Hepatocyte (in vitro differentiated cells): ENCODE results near the gene KIF6. TPM values are rescaled to one million over a fixed set of nuclear protein-coding genes. Genes with fewer than 3 reads are reported as not detected.

Experiments used
- DNase-seq: peaks from one replicate; pipeline ENCODE4 v3.0.0-alpha.2; 2016; ENCODE audit warnings: low spot score
- H2AFZ ChIP-seq: fragments of 200-600 bp; sonication (generic); 2 replicates; pipeline ENCODE4 v1.6.0; 2016; ENCODE audit warnings: antibody characterized with exemption, mild to moderate bottlenecking
- H3K27ac ChIP-seq: fragments of 200-600 bp; sonication (generic); 2 replicates; pipeline ENCODE4 v1.5.1; 2016; ENCODE audit warnings: mild to moderate bottlenecking
- H3K27me3 ChIP-seq: fragments of 200-600 bp; sonication (generic); 2 replicates; pipeline ENCODE4 v1.6.1; 2016
- H3K36me3 ChIP-seq: fragments of 200-600 bp; sonication (generic); replicated peaks from 2 replicates; pipeline ENCODE4 v1.5.1; 2016; ENCODE audit warnings: low read depth; ENCODE audit not compliant: insufficient read depth
- H3K4me1 ChIP-seq: fragments of 200-600 bp; sonication (generic); 2 replicates; pipeline ENCODE4 v1.5.1; 2016; ENCODE audit warnings: mild to moderate bottlenecking, moderate library complexity; ENCODE audit not compliant: insufficient read depth
- H3K4me2 ChIP-seq: fragments of 200-600 bp; sonication (generic); 2 replicates; pipeline ENCODE4 v1.6.0; 2016
- H3K4me3 ChIP-seq: fragments of 200-600 bp; sonication (generic); 2 replicates; pipeline ENCODE4 v1.5.1; 2016; ENCODE audit warnings: mild to moderate bottlenecking
- H3K79me2 ChIP-seq: fragments of 200-600 bp; sonication (generic); 2 replicates; pipeline ENCODE4 v1.6.0; 2017; ENCODE audit warnings: mild to moderate bottlenecking
- H3K9me2 ChIP-seq: fragments of 200-600 bp; sonication (generic); replicated peaks from 2 replicates; pipeline ENCODE4 v1.6.0; 2017; ENCODE audit warnings: mild to moderate bottlenecking; ENCODE audit not compliant: insufficient read depth
- H3K9me3 ChIP-seq: fragments of 200-600 bp; sonication (generic); 2 replicates; pipeline ENCODE4 v1.5.1; 2016; ENCODE audit warnings: low read depth, mild to moderate bottlenecking
- H4K20me1 ChIP-seq: fragments of 200-600 bp; sonication (generic); 2 replicates; pipeline ENCODE4 v1.6.0; 2016; ENCODE audit warnings: mild to moderate bottlenecking; ENCODE audit not compliant: insufficient read depth, poor library complexity, severe bottlenecking
- EZH2 ChIP-seq: fragments of 200-600 bp; sonication (generic); IDR thresholded peaks from 2 replicates; pipeline ENCODE4 v1.6.1; 2016; ENCODE audit warnings: antibody characterized with exemption, mild to moderate bottlenecking, borderline replicate concordance
- EZH2phosphoT487 ChIP-seq: fragments of 200-600 bp; sonication (generic); IDR thresholded peaks from one replicate; pipeline ENCODE4 v1.6.1; 2018; ENCODE audit warnings: antibody characterized with exemption, mild to moderate bottlenecking, low read depth, moderate library complexity; ENCODE audit not compliant: unreplicated experiment, severe bottlenecking
- WGBS: methylation state at CpG from one replicate; pipeline ENCODE4 v1.1.6; 2016; ENCODE audit warnings: low lambda C conversion rate; ENCODE audit errors: missing lambda C conversion rate; 5-methylcytosine and 5-hydroxymethylcytosine counted together
- polyA plus RNA-seq: library from polyadenylated mRNA; unstranded; fragments of >200 nt; fragmentation: Nextera tagmentation; extraction: Ambion mirVana; gene quantifications from 2 replicates; pipeline ENCODE4 v1.2.1, GENCODE V29; 2016
- total RNA-seq: library from RNA; depleted of rRNA; stranded (reverse); fragments of >200 nt; gene quantifications from 2 replicates; pipeline ENCODE4 v1.2.3, GENCODE V29; 2014
- TF ChIP-seq, protein P1 (sequence below): fragments of 200-600 bp; sonication (generic); IDR thresholded peaks from 2 replicates; pipeline ENCODE4 v1.5.1; 2016; ENCODE audit warnings: antibody characterized with exemption, mild to moderate bottlenecking; ENCODE audit not compliant: poor library complexity

KIF6 gene
- total and polyA plus RNA-seq, 2 experiments from 2014 or later: 0.87 to 2.3 TPM

DNA sequence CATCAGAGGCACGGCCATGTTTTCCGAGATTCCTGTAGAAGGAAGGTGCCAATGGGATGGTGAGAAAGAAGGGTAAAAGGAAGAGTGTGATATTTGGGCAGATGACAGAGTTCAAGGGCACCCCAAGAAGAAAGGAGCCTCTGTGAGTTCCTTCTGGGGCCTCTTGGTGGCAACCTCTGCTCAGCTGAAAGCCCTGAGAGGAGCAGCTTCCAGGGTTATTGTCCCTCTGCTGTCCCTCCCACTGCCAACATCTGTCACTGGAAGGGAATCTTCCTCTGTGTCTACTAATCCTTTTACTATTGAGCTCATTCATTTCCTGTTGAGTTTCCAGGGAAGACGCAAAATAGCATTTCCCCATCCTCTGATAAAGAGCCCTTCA, 362.7 kb downstream of the KIF6 start:
- no peaks in the 10 kb centered on the region for H4K20me1 ChIP-seq
- WGBS: 63% methylated on average over 3 of the region's 3 CpGs
- no peaks in the 10 kb centered on the region for H3K9me3 ChIP-seq
- peak overlapping the region; percentile 6 for H3K4me2 ChIP-seq
- H3K4me3 ChIP-seq: no peak overlapping the region
- no peak overlapping the region for H3K27ac ChIP-seq
- no peaks in the 10 kb centered on the region for H3K79me2 ChIP-seq
- no peaks in the 10 kb centered on the region for H3K9me2 ChIP-seq
- peaks cover 6% of the 10 kb centered on the region for H3K4me1 ChIP-seq
- peak overlapping the region; percentile 25 for H2AFZ ChIP-seq
- no peak for DNase-seq
- H3K27me3 ChIP-seq: no peaks in the 10 kb centered on the region
- no peaks in the 10 kb centered on the region for H3K36me3 ChIP-seq
- TF ChIP-seq EZH2: no peak
- TF ChIP-seq, protein P1, sequence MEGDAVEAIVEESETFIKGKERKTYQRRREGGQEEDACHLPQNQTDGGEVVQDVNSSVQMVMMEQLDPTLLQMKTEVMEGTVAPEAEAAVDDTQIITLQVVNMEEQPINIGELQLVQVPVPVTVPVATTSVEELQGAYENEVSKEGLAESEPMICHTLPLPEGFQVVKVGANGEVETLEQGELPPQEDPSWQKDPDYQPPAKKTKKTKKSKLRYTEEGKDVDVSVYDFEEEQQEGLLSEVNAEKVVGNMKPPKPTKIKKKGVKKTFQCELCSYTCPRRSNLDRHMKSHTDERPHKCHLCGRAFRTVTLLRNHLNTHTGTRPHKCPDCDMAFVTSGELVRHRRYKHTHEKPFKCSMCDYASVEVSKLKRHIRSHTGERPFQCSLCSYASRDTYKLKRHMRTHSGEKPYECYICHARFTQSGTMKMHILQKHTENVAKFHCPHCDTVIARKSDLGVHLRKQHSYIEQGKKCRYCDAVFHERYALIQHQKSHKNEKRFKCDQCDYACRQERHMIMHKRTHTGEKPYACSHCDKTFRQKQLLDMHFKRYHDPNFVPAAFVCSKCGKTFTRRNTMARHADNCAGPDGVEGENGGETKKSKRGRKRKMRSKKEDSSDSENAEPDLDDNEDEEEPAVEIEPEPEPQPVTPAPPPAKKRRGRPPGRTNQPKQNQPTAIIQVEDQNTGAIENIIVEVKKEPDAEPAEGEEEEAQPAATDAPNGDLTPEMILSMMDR: peak; percentile 17
- no peak for TF ChIP-seq EZH2phosphoT487

DNA sequence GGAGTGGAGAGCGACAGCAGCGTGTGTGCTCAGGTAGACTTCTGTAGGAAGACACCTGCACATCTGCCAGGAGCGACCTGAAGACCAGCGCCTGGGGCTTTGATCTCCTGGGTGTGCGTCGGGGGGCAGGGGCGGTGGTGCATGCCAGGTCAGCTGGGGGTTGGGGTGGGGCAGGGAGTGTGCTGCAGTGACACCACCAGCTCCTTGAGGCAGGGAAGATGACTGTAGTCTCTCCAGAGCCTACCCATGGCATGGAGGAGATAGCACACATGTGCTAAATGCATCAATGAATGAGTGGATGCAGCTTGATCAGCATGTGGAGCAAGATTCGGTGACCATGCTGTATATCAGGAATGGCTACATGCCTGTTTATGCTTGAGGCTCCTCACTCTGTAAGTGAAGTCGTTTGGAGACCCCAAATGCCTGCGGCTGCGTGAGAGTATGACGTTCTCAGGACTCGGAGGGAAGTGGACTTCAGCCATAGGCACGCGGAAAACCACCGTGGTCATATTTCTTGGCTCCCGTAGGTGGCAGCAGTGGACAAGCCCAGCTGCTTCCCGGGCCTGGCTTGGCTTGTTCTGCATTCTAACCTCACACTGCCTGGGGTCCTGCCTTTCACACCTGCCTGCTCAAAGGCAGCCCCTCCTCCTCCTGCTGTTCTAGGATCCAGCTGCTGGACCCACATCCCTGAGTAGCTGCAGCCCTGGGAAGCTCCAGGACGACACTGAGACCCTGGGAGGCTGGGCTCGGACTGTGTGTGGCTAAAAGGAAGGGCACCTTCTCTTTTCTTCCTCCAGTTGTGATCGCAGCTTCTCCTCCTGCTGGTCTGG, 363.3 kb downstream of the KIF6 start:
- Histone ChIP-seq H4K20me1 (no peaks in the 10 kb centered on the region), H3K4me2 (peak overlapping the region; percentile 47), H3K27me3 (no peaks in the 10 kb centered on the region), H3K36me3 (no peaks in the 10 kb centered on the region), H3K79me2 (no peaks in the 10 kb centered on the region), H2AFZ (peak overlapping the region; percentile 25), H3K4me3 (no peak overlapping the region), H3K4me1 (peaks cover 6% of the 10 kb centered on the region), H3K9me3 (no peaks in the 10 kb centered on the region), H3K9me2 (no peaks in the 10 kb centered on the region), H3K27ac (no peak overlapping the region)
- WGBS: 35% methylated on average over 21 of the region's 21 CpGs
- TF ChIP-seq EZH2: no peak
- TF ChIP-seq, protein P1: peak; percentile 64
- TF ChIP-seq EZH2phosphoT487: no peak
- peak; percentile 88 for DNase-seq

DNA sequence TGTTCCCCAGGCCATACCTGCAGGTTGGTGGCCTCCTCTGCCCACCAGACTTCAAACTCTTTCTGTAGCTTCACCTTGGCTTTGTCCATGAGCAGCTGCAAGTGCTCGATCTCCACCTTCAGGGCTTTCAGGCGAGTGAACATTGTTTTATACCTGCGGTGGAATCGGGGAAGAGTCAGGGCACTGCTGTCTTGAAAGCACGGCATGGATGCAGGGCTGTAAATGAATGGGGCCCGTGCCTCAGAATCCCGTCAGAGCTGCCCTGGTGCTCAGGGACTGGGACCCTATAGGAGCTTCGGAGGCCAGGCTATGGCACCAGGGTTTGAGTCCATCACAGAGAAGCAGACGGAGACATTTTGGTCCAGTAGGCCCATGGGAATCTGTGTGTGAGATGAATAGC, 364.8 kb downstream of the KIF6 start:
- no peak overlapping the region for H3K4me2 ChIP-seq
- H3K27ac ChIP-seq: no peak overlapping the region
- H3K4me1 ChIP-seq: peaks cover 6% of the 10 kb centered on the region
- H3K9me3 ChIP-seq: no peaks in the 10 kb centered on the region
- H3K9me2 ChIP-seq: no peaks in the 10 kb centered on the region
- TF ChIP-seq, protein P1: no peak
- TF ChIP-seq EZH2phosphoT487: no peak
- no peak for TF ChIP-seq EZH2
- no peaks in the 10 kb centered on the region for H3K36me3 ChIP-seq
- H4K20me1 ChIP-seq: no peaks in the 10 kb centered on the region
- no peak overlapping the region for H3K4me3 ChIP-seq
- H3K27me3 ChIP-seq: no peaks in the 10 kb centered on the region
- no peak for DNase-seq
- H2AFZ ChIP-seq: no peak overlapping the region
- H3K79me2 ChIP-seq: no peaks in the 10 kb centered on the region
- 81% methylated on average over 9 of the region's 9 CpGs for WGBS
